M059J (cell line): ENCODE measurements around the gene RBM15B. TPM values are rescaled to one million over a fixed set of nuclear protein-coding genes. Genes with fewer than 3 reads are reported as not detected.

Source experiments
- DNase-seq: peaks from one replicate; pipeline ENCODE4 v3.0.0-alpha.2; 2012; ENCODE audit warnings: low read depth
- total RNA-seq: library from RNA; depleted of rRNA; stranded (reverse); fragments of >200 nt; shearing (Covaris generic); gene quantifications from 2 replicates; pipeline ENCODE4 v1.2.3, GENCODE V29; 2014

Gene RBM15B
- total RNA-seq, 1 experiment from 2014 or later: 13.3 TPM

DNA sequence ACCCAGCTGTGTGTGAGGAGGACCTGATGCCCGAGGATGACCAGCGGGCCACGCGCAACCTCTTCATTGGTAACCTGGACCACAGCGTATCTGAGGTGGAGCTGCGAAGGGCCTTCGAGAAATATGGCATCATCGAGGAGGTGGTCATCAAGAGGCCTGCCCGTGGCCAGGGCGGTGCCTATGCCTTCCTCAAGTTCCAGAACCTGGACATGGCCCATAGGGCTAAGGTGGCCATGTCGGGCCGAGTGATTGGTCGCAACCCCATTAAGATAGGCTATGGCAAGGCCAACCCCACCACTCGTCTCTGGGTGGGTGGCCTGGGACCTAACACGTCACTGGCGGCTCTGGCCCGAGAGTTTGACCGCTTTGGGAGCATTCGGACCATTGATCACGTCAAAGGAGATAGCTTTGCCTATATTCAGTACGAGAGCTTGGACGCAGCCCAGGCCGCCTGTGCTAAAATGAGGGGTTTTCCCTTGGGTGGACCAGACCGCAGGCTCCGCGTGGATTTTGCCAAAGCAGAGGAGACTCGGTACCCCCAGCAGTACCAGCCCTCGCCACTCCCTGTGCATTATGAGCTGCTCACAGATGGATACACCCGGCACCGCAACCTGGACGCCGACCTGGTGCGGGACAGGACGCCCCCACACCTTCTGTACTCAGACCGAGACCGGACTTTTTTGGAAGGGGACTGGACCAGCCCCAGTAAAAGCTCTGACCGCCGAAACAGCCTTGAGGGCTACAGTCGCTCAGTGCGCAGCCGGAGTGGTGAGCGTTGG lies 1.5 kb downstream of the RBM15B start:
- no peak for DNase-seq

GRCh38 chr3:51393134-51393495 lies 2.0 kb downstream of the RBM15B start:
- DNase-seq: no peak

- DNase-seq: no peak
Measured at GRCh38 chr3:51393564-51393963, 2.5 kb downstream of the RBM15B start.

DNA sequence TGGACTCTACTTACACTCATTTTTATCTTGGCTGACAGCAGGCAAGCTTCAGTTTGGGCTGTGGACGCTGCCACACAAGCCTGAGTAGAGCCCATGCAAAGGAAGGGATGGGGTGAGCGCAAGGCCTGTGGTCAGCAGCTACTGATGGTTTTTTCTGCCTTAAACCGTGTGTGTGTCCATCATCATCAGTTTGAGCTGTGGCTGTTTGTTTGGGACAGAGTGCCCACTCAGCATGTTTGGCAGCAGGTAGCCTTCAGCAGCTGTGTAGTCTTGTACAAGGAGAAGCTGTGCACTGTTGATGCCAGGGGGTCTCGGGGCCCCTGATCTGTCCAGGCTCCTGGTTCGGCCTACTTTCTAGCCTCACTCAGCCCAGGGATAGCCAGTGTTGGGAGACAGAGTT lies 3.5 kb downstream of the RBM15B start:
- no peak for DNase-seq

GRCh38 chr3:51395493-51396213 lies 4.6 kb downstream of the RBM15B start:
- peak; percentile 8 for DNase-seq

- no peak for DNase-seq
Measured at GRCh38 chr3:51396401-51396800, 5.3 kb downstream of the RBM15B start.

DNA sequence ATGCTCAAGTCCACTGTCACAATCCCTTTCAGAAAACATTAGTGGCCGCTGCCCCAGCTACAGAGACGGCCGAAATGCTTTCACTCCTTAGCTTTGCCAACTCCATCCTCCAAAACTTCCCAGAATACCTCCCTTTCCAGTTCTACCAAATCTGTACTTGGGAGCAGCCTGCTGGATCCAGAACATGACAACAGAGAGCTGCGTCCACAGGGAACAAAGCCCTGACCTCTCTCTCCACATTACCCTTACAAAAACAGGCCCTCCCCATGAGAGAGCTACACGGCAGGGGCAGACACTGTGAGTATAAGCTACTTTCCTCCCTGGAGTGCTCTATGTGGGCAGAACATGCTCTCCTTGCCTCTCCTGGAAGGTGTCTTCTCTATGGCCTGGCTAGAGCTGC lies 6.3 kb downstream of the RBM15B start:
- no peak for DNase-seq

- no peak for DNase-seq
Measured at GRCh38 chr3:51398595-51399310, 7.7 kb downstream of the RBM15B start.

DNA sequence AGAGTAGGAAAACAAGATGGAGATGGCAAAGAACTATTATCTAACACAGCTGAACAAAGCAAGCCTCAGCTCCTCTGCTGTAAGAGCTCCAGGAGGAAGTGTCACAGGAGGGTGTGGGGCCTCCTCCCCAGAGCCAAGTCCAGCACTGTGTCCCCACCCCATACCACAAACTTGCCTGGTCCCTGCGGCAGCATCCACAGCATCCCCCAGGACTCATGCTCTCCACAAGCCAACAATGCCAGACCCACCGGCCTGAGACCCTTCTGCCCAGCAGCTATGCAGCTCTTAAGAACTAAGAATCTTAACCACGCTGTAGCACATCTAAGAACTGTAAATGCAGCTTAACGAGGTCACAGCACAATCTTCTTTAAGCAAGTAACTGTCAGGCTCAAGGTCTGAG lies 9.1 kb downstream of the RBM15B start:
- DNase-seq: no peak

- DNase-seq: no peak
Measured at GRCh38 chr3:51401735-51402134, 10.7 kb downstream of the RBM15B start.

DNA sequence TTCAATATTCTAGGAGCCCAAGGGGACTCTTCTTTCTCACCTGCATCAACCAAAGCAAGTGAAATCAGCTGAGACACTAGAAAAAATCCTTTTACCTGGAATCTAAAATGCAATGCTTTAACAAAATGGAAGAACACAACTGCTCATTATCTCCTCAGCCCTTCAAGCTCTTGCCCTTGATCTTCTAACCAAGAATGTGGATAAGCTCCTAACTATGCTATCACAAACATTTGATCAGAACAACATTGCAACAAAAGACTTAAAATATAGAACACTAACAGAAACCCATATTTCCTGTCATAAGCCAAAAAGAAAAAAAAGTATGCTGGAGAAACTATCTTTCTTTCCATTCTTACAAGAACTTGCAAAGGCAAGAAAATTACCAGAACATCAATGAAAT lies 12.6 kb downstream of the RBM15B start:
- DNase-seq: no peak

DNA sequence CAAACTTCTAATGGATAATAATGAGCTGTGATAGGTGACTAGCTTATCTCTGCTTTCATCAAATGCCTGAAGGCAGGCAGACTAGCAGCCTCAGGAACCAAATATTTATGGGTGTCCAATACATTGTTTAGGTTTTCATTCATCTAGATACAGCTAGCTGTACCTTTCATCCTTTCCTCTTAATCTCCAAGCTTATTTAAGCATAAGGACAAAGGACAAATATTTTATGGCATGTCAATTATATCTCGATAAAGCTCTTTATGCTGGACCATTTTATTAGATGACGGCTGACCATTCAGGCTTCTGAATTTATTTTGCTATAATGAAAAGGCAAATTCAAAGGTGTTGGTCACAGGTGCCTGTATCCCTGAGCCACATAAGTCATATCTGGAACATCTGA lies 16.9 kb downstream of the RBM15B start:
- DNase-seq: no peak

DNA sequence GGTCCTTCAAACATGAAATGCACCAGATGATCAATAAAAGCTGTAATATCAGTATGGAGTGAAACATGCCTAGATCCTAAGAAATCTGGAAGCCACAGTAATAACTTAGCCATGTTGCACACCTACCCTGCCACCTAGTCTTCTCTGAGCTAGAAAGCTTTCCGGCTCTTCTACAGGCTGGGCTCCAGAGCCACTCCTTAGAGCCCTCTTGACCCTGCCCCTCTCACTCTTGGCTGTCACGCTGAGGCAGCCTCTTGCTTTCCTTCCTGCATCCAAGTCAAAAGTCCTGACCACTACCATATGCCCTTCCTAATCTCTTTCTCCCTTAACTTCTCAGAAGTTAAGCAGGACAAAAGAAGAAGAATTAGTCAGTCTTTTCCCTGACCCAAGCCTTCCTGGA lies 17.7 kb downstream of the RBM15B start:
- DNase-seq: no peak

DNA sequence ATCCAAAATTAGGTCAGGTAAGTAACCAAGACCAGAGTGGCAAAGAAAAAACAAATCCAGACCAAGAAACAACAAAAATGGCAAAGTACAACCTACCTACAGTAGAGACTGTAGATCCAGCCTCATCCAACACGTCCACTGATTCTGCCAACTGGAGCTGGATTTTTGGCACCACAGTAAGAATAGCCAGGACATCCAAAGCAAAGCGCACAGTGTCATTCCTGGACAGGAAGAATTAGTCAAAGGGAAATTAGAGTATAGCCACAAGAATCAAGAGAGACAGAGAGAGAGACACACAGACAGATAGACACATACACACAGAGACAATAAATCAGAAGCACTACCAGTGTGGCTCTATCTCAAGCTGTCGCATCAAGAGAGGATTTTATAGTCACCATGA lies 31.1 kb downstream of the RBM15B start:
- no peak for DNase-seq

DNA sequence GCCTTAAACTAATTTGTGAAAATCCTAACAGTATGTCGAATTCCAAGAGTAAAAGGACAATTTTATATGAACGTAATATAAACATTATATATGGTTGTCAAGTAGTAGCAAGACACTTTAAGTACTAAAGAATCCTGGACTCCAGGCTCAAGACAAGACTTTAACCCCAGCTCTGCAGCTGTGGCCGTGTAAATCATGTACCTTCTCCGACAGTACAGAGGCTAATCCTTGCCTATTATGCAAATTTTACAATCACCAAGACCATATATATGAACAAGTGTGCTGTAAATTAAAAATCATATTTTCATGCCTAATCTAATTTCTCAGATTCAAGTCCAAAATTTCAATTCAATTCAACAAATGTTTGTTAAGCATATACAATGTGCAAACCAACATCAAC lies 35.8 kb downstream of the RBM15B start:
- DNase-seq: no peak

GRCh38 chr3:51429138-51429537 lies 38.1 kb downstream of the RBM15B start:
- no peak for DNase-seq

- no peak for DNase-seq
Measured at GRCh38 chr3:51434110-51434509, 43.0 kb downstream of the RBM15B start.

GRCh38 chr3:51434746-51435327 lies 43.8 kb downstream of the RBM15B start:
- peak; percentile 40 for DNase-seq

DNA sequence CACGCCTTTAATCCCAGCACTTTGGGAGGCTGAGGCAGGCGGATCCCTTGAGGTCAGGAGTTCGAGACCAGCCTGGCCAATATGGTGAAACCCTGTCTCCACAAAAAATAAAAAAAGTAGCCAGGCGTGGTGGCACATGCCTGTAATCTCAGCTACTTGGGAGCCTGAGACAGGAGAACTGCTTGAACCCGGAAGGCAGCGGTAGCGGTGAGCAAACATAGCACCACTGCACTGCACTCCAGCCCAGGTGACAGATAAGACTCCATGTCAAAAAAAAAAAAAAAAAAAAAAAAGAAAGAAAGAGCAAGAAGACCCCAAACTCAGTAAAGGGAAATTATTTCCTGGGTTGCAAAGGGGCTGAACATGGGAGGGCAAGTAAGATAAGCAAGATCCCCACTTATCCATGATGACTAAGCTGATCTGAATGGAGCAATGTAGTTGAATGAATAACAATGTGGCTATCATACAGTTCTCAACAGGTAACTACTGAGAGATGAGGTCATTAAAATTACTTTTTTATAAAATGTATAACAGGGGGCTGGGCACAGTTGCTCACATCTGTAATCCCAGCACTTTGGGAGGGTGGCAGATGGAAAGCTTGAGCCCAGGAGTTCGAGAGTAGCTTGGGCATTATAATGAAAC lies 46.0 kb downstream of the RBM15B start:
- peak; percentile 17 for DNase-seq

GRCh38 chr3:51441282-51442030 lies 50.4 kb downstream of the RBM15B start:
- DNase-seq: no peak
